HG03439 (cell line): ENCODE data around the gene TBX2.
A peak's percentile ranks its signal among the peaks of the same experiment; 100 is the strongest.

Experiments
- ATAC-seq: cut with Tn5 transposase; IDR thresholded peaks from one replicate; pipeline ENCODE4 v1.9.1; 2021; ENCODE audit warnings: mild to moderate bottlenecking, moderate library complexity; ENCODE audit not compliant: unreplicated experiment

TBX2 gene

DNA sequence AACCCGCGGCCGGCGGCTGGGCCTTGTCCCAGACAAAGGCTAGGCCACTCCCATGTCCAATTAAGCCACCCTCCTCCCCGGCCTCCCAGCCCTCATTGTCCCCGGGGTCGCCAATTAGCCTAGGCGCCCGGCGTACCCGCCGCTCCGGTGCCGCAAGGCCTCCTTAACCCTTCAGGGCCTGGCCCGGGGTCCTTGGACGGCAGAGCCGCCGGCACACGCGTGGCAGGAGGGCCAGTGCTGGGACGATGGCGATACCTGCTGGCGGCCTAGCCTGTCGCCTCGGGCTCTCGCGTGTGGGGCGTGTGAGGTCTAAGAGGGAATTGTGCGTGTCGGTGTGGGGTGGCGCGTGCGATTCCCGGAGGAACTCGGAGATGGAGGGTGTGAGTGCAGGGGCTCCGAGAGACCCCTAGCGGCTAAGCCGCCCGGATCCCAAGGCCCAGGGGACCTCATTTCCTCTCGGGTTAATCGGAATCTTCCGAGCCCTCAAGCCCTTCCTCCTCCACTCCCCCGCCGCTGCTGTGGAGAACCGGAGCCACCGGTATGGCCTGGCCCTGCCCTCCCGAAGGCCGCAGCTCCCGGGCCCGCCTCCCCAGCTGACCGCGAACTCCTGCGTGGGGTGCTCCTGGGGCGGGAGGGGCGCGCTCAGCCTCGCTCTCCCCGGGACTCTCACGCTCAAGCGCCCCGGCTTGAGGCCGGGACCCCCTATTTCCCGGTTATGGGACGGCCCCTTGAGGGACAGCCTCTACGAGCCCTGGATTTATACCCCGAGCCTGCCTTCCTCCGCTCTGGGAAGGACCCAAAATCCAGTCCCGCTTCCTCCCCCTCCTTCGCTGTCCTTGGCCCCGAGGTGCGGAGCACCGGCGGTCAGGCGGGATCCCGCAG is 11.9 kb downstream of the TBX2 start:
- peak; percentile 3 for ATAC-seq

DNA sequence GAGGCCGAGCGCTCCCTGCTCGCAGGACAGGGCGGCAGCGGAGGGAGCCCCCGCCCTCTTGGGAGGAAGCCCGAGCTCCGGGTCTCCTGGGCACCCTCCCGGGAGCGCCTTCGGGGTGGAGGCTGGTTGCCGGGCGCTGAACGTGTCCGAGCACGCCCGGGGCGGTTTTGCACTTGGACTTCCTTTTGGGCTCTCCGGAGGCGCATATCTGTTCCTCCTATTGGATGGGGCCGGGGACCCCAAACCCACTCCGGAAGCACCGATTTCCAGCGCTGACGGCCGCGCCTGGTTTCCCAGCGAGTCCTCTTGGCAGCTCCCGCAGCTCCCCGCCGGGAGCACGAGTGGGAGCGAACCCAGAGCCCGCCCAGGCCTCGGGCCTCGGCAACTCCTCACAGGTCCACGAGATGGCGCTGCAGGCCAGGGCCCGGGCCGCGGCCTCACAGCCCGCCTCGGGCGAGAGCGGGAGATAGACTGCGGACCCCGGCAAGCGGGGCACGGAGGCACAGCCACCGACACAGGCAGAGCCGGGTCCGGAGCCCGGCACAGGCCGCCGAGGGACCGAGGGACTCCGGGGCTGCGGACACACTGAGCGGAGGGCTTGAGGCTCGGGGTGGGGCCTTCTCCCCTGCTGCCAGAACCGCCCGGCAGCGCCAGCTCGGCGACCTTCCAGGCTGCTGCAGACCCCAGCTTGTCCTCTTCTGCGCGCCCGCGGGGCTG is 12.7 kb downstream of the TBX2 start:
- peak; percentile 71 for ATAC-seq

DNA sequence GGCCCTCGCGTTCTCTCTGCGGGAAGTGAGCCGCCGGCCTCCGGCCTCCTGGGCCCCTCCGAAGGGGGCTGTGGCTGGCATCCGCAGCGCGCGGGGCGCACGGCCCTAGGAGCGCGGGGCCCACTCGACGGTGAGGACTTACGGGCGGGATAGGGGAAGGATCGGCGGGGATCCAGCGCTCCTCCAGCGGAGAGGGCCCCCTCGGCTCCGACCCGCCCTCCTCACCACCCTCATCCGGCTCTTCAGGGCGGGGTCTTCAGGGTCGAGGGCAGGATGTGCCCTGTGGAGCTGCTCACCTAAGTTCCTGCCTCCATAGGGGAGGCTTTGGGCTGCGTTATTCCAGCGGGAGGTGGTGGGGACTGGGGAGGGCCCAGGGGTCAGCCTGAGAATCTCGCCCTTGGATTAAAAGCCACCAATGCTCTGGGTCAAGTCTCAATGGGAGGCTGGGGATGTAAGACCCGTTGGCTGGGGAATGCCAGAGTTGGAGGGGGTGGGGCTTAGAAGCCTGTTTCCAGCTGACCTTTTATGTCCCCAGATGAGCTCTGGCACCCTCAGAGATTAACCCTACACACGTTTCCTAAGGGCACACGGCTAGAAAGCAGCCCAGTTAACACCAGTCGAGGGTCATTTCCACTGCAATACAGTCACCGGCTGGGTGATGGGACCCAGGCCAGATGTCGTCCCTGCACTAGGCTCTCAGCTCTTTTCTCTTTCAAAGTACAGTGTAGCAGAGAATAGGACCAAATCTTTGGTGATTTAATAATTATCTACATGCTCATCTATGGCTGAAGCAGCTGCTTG is 13.4 kb downstream of the TBX2 start:
- no peak for ATAC-seq

DNA sequence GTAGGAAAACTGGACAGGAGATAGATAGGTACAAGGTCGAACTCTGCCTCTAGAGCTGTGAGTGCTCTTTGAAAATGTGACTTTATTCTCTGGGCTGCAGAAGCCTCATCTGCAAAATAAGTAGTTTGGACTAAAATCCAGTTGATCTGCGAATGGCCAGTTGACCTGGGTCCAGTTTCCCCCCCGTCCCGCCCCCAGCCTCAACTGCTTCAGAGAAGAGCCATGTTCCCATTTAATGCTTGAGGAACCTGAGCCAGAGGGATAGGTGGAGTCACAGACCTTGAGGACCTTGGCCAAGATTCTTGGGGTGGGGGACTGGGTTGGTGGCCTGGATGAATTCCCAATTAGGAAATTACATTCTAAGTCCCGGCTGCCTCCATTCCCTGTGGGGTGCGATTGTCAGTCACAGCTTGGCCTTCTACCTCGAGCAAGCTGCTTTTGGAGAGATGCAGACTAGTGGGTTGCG is 14.1 kb downstream of the TBX2 start:
- no peak for ATAC-seq

DNA sequence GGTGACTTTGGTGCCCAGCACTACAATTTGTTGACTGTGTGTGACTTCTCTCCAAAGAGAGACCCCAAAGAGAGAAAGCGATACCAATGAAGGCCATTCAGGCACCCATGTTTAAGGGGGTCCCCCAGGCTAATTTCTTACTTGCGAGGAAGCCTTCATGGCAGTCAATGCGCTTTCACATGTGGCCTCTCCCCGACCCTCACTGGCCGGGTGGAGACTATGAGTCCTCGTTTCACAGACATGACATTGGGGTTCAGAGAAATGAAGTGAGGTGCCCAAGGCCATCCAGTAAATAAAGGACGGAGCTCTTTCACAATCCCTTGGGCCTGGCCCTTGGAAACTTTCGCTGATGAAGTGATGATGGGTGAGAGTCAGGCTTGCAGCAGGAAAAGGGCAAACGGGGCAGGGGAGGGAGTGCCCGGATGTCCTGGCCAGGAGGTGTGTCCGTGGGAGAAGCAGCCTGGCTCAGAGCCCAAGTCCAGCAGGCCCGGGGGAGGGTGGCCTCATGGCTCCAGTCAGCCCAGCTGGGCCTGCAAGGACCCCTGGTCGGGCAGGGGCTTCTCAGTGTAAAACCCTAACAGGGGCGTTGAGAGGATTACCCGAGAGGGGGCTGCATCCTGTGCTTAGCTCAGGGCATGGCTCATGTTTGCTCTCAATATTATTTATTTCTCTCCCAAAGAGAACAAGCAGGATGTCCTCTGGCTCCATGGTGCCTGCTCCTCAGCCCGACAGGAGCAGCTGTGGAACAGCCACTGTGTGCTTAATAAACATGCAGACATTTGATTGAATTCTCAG is 14.7 kb downstream of the TBX2 start:
- no peak for ATAC-seq

DNA sequence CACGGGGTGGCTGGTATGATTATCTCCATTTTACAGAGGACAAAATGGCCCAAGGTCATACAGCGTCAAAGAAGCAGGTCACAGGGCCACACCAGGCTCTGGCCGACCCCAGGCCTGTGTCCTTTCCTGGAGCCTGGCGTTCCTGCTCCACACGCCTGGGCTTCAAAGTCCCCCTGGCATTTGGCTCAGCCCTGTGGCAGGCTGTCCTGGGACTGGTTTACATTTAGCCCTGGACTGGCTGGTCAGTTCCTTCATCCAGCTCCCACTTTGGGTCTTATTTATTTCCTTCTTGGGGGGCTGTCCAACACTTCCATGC is 15.3 kb downstream of the TBX2 start:
- ATAC-seq: no peak

DNA sequence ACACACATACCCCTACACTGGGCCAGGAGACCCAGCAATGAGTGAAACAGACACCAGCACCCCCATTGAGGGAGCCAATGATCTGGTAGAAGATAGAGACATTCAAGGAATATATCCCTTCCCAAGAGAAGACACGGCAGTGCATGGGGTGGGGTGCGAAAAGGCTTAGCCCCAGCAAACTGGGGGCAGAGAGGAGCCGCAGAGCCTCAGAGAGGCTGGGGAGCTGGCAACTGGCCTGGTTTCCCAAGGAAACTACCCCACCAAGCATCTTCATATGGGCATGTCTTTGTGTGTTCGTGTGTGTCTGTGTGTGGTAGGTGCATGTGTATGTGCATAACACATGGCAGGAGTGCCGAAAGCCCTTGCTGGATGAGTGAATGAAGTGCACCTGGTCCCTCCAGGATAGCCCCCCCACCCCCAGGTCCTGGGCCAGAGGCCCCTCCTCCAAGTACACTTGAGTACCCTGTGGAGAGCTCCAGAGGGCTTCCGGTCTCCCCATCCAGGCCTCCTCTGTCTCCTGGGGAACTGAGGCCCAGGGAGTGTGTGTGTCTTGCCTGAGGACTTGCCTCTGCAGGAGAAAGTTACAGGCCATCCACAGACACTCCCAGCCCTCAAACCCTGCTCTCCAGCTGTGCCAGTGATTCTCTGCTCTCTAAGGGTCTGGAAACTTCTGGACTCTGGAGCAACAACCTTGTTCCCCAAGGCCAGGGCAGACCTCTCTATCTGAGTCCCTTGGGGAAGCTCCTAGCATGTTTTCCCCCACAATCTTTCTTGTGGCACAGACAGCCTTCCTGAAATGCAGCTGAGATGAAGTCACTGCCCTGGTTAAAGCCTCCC is 15.9 kb downstream of the TBX2 start:
- no peak for ATAC-seq

DNA sequence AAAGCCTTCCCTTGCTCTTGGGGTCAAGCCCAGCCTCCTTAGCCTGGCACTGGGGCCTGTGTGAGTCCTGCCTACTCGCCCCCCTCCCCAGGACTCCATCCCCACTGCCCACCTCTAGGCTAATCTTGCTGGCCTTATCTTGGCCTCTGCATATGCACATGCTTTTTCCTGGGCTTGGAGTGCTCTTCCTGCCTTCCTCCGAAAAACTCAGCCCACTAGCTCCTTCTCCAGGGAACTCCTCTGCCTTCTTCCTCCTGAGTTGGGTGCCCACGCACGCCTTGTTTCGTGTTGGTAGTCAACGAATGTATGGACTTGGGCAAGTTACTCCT is 16.5 kb downstream of the TBX2 start:
- no peak for ATAC-seq

DNA sequence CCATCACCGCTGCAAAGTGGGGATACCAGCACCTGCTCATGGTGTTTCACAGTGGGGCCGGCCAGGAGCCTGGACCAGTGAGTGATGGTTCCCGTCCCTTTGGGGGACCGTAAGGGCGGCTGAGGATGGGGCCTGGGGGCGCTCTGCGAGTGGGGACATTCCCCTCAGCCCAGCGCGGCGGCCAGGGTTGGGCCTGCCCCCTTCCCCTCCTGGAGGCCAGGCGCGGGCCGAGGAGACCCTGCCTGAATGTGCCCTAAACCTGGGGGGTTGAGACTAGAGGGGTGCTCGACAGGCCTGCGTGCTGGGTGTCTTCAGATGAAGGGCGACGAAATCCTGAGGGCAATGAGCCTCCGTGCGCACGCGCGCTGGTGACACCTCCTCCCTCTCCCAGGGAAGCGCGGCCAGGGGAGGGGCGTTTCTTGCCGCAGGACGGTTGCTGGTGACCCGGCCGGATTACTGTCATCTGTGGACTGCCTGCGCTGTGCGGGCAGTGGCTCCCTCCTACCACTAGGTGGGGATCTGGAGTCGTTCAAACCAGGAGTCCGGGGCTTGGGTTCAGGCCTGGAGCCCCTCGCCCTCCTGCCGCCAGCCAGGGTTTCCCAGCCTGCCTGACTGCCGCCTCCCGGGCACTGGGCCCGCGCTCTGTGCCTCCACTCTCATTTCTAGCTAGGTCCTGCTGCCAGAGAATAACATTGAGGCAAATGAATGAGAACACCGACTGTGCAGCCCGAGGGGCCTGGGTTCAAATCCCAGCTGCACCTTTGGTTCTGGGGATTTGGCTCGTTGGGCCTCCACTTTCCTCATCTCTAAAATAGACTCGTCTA is 17.1 kb downstream of the TBX2 start:
- ATAC-seq: no peak

DNA sequence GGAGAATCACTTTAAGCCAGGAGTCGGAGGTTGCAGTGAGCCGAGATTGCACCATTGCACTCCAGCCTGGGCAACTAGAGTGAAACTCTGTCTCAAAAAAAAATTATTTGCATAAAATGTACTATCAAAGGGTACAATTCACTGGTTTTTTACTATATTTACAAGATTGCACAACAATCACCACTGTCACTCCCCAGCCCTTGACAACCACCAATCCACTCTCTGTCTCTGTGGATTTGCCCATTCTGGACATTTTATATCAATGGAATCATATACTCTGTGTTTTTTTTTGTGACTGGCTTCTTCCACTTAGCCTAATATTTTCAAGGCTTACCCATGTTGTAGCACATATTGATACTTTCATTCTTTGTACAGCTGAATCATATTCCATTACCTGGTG is 18.8 kb downstream of the TBX2 start:
- no peak for ATAC-seq

DNA sequence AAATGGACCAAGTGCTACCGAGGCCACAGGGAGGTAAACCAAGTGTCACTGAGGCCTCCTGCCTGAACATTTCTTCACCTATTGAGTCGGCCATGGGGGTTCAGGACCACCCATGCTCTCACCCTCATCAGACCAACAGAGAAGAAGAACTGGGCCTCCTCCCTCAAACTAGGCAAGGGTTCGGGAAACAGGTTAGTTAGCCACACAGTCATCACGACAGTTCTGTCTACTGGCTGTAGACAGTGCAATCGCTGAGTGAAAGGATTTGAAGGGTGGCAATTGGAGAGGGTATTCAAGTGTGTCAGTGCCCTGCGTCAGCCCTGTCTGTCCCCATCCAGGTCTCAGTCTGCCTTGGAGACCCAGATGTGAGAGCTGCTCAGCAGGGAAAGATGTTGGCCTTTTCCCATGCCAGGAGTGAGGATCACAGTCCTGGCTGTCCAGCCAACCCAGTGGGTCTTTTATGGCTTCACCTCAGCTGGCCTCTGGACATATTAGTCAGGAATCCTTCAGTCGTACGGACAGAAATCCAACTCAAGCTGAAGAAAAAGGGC is 19.9 kb downstream of the TBX2 start:
- ATAC-seq: no peak

DNA sequence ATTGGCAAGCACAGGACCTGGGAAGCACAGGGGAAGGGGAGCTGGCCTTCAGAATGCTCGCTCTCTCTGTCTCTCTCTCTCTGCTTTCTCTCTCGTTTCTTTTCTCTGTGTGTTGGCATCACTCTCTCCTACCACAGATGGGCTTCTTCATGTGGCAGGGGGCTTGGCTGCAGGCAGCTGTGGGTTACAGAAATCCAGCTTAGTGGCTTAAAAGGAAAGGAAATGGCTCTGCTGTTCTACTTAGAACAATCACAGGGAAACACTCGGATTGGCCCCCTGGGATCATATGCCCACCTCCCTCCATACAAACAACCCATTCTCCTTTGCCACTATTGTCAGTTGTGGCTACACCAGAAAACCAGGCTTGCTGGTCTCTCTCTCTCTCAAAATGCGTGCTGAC is 20.4 kb downstream of the TBX2 start:
- no peak for ATAC-seq

DNA sequence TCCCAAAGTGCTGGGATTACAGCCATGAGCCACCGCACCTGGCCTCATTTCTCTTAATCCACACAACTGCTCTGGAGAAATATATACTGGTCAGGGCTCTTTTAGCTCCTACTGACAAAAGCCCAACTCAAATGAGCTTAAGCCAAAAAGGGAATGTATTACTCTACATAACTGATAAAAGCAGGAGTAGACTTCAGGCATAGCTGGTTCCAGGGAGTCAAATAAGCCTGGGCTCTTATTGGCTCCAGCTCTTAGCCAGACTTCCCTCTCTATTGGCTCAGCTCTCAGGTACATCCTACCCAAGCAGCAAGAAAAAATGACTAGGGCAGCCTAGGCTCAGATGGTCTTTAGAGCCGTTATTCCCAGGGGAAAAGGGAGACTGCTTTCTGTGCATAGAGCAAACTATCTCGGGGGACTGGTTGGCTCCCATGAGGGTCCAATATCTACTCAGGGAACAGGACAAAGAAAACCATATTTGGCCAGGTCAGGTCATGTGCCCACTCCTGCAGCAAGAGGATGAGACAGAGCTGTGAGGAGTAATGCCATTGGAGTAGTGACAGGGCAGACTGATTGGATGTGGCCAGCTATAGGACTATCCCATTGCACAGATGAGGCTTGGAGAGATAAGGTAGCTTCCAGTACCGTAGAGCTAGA is 21.2 kb downstream of the TBX2 start:
- no peak for ATAC-seq

DNA sequence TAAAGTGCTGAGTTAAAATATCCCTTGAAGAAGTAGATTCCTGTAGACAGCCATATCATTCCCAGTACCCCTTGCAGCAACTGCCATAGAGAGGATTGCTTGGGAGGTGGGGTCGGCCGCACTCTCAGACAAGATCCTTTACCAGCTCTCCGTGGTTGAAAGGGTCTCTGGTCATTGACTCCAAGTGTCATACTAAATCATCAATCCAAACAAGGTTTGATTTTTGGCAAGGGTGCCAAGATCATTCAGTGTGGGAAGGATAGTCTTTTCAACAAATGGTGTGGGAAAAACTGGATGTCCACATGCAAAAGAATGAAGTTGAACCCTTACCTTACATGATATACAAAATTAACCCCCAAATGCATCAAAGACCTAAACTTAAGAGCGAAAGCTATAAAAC is 21.8 kb downstream of the TBX2 start:
- ATAC-seq: no peak

DNA sequence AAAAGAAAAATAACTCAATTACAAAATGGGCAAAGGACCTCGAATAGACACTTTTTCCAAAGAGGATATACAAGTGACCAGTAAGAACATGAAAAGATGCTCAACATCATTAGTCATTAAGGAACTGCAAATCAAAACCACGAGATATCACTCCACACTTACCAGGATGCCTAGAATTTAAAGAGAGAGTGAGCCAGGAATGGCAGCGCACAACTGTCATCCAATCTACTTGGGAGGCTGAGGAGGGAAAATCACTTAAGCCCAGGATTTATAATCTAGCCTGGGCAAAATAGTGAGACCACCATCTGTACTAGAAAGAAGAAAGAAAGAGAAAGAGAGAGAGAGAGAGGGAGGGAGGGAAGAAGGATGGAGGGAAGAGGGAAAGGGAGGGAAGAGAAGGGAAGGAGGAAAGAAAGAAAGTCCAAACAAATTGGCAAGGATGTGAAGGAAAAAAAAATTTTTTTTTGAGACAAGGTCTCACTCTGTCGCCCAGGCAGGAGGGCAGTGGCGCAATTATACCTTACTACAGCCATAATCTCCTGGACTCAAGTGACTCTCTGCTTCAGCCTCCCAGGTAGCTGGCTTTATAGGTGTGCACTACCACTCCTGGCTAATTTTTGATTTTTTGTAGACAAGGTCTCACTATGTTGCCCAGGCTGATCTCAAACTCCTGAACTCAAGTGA is 22.6 kb downstream of the TBX2 start:
- no peak for ATAC-seq

DNA sequence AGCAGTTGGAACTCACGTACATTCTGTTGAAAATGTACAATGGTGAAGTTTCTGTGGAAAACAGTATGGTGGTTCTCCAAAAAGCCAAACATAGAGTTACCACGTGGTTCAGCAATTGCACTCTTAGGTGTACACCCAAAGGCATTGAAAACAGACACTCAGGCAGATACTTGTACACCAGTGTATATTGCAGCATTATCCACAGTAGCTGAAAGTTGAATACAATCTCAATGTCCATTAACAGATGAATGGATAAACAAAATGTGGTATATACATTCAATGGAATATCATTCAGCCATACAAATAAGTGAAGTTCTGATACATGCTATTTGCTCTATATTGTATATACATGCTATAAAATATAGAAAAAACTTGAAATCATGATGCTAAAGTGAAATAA is 23.2 kb downstream of the TBX2 start:
- ATAC-seq: no peak

DNA sequence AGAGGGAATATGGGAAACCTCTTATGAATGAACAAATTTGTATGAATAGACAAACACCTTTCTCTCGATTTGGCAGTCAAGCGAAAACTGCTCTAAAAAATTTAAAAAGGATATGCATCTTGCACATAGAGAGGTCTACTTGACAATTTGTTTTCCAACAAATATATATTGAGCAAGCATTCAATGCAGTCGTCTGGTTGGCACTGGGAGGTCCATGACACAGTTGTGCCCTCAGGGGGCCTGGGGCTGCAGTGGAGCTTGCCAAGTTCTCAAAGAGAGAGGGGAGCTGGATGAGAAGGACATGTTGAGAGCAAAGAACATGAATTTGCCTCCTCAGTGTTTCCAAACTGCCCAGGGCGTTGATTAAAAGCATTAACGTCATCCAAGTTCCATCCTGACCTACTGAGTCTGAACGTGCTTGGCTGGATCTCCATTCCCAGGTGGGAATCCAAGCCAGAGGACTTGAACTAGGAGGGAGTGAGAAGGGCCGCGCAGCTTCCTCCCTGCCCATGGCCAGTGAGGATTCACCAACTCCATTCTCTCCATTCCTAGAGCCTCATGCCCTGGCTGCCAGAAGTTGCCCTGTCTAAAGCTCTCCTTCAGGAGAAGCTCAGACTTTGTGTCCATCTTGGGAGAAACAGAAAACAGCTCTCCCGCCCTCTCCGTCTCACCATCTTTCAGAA is 24.5 kb downstream of the TBX2 start:
- ATAC-seq: no peak
